ENCODE measurements around the gene IFNAR2. TPM values are rescaled to one million over a fixed set of nuclear protein-coding genes. Genes with fewer than 3 reads are reported as not detected.
A peak's percentile ranks its signal among the peaks of the same experiment; 100 is the strongest.

Gene IFNAR2
- total RNA-seq, 2 experiments from 2014 or later, result 68.3 to 77.6 TPM

GRCh38 chr21:33228455-33228854 is 1.3 kb upstream of the IFNAR2 start:
- Mint-ChIP-seq H3K4me3 (no peak overlapping the region), H3K4me1 (peaks cover 31% of the 10 kb centered on the region), H3K27ac (no peak overlapping the region), H3K27me3 (peaks cover 2% of the 10 kb centered on the region), H3K36me3 (peaks cover 14% of the 10 kb centered on the region), H3K9me3 (no peaks in the 10 kb centered on the region)
- DNase-seq (no peak), ATAC-seq (ENCODE audit: low read depth) (no peak)
- POLR2A ChIA-PET, result interaction anchor here (3.2 kb wide), 1 partner anchor 10 kb away, joined by 9 read pairs; no protein-coding TSS in a partner anchor

GRCh38 chr21:33229099-33229783 is 497 bp upstream of the IFNAR2 start:
- H3K4me1 Mint-ChIP-seq, result peaks cover 36% of the 10 kb centered on the region
- POLR2A ChIA-PET, result interaction anchor here (0.6 to 3.2 kb wide), 2 partner anchors 9 to 37 kb away, joined by 3 to 9 read pairs; partner anchors contain the start of gene IL10RB
- peaks cover 17% of the 10 kb centered on the region for H3K36me3 Mint-ChIP-seq
- peak; percentile 8 for ATAC-seq (ENCODE audit: low read depth)
- H3K27me3 Mint-ChIP-seq, result peaks cover 2% of the 10 kb centered on the region
- no peak for DNase-seq
- peak overlapping the region; percentile 85 for H3K27ac Mint-ChIP-seq
- H3K4me3 Mint-ChIP-seq, result peak overlapping the region; percentile 87
- no peaks in the 10 kb centered on the region for H3K9me3 Mint-ChIP-seq

- POLR2A ChIA-PET, result interaction anchor here (0.6 to 3.2 kb wide), 9 partner anchors 7 to 94 kb away, joined by 3 to 9 read pairs (median 4); partner anchors contain the start of genes IFNAR1 and IL10RB
- H3K36me3 Mint-ChIP-seq, result peaks cover 23% of the 10 kb centered on the region
- peak overlapping the region; percentile 87 for H3K4me3 Mint-ChIP-seq
- peaks cover 43% of the 10 kb centered on the region for H3K4me1 Mint-ChIP-seq
- ATAC-seq (ENCODE audit: low read depth) (peak; percentile 46), DNase-seq (peak; percentile 69)
- H3K9me3 Mint-ChIP-seq, result no peaks in the 10 kb centered on the region
- peaks cover 2% of the 10 kb centered on the region for H3K27me3 Mint-ChIP-seq
- H3K27ac Mint-ChIP-seq, result peak overlapping the region; percentile 87
These were observed 997 bp downstream of the IFNAR2 start for GRCh38 chr21:33230545-33231324.

- Mint-ChIP-seq H3K9me3 (no peaks in the 10 kb centered on the region), H3K36me3 (peaks cover 26% of the 10 kb centered on the region), H3K27me3 (no peaks in the 10 kb centered on the region), H3K4me3 (peak overlapping the region; percentile 87), H3K27ac (peak overlapping the region; percentile 85), H3K4me1 (peaks cover 47% of the 10 kb centered on the region)
- POLR2A ChIA-PET, result interaction anchor here (1.0 to 2.2 kb wide), 6 partner anchors 11 to 94 kb away, joined by 3 to 10 read pairs (median 6); partner anchors contain the start of genes IFNAR1 and IL10RB
- DNase-seq, result no peak
- ATAC-seq (ENCODE audit: low read depth), result peak; percentile 14
These were observed 1.8 kb downstream of the IFNAR2 start for GRCh38 chr21:33231526-33231925.

GRCh38 chr21:33232291-33233034 is 2.7 kb downstream of the IFNAR2 start:
- H3K36me3 Mint-ChIP-seq, result peaks cover 31% of the 10 kb centered on the region
- peaks cover 50% of the 10 kb centered on the region for H3K4me1 Mint-ChIP-seq
- POLR2A ChIA-PET, result interaction anchor here (1.3 to 2.2 kb wide), 4 partner anchors 10 to 34 kb away, joined by 3 to 10 read pairs (median 6); partner anchors contain the start of gene IL10RB
- ATAC-seq (ENCODE audit: low read depth) (no peak), DNase-seq (no peak)
- no peaks in the 10 kb centered on the region for H3K27me3 Mint-ChIP-seq
- H3K9me3 Mint-ChIP-seq, result no peaks in the 10 kb centered on the region
- peak overlapping the region; percentile 87 for H3K4me3 Mint-ChIP-seq
- H3K27ac Mint-ChIP-seq, result peak overlapping the region; percentile 85

GRCh38 chr21:33234635-33235520 is 5.1 kb downstream of the IFNAR2 start:
- H3K36me3 Mint-ChIP-seq, result peaks cover 40% of the 10 kb centered on the region

GRCh38 chr21:33236013-33236686 is 6.4 kb downstream of the IFNAR2 start:
- ATAC-seq (ENCODE audit: low read depth), result no peak
- H3K4me3 Mint-ChIP-seq, result no peak overlapping the region
- H3K36me3 Mint-ChIP-seq, result peaks cover 43% of the 10 kb centered on the region
- no peaks in the 10 kb centered on the region for H3K27me3 Mint-ChIP-seq
- H3K27ac Mint-ChIP-seq, result peak overlapping the region; percentile 74
- H3K4me1 Mint-ChIP-seq, result peaks cover 67% of the 10 kb centered on the region
- POLR2A ChIA-PET, result interaction anchor here (0.6 to 1.1 kb wide), 2 partner anchors 9 to 31 kb away, joined by 3 read pairs; no protein-coding TSS in a partner anchor
- H3K9me3 Mint-ChIP-seq, result no peaks in the 10 kb centered on the region
- DNase-seq, result no peak

More at GRCh38 chr21:33234635-33235520, 5.1 kb downstream of the IFNAR2 start:
- Mint-ChIP-seq H3K4me1 (peaks cover 59% of the 10 kb centered on the region), H3K27ac (peak overlapping the region; percentile 27), H3K9me3 (no peaks in the 10 kb centered on the region), H3K27me3 (no peaks in the 10 kb centered on the region), H3K4me3 (peak overlapping the region; percentile 24)
- POLR2A ChIA-PET, result no interaction called here
- DNase-seq, result no peak
- ATAC-seq (ENCODE audit: low read depth), result no peak

GRCh38 chr21:33236766-33237165 is 7.0 kb downstream of the IFNAR2 start:
- ATAC-seq (ENCODE audit: low read depth), result no peak
- Mint-ChIP-seq H3K4me3 (peak overlapping the region; percentile 7), H3K36me3 (peaks cover 42% of the 10 kb centered on the region), H3K9me3 (no peaks in the 10 kb centered on the region), H3K27ac (peak overlapping the region; percentile 74), H3K4me1 (peaks cover 70% of the 10 kb centered on the region), H3K27me3 (no peaks in the 10 kb centered on the region)
- POLR2A ChIA-PET, result interaction anchor here (0.6 to 1.4 kb wide), 3 partner anchors 9 to 125 kb away, joined by 3 read pairs; no protein-coding TSS in a partner anchor
- no peak for DNase-seq

GRCh38 chr21:33237486-33237885 is 7.7 kb downstream of the IFNAR2 start:
- Mint-ChIP-seq H3K27me3 (no peaks in the 10 kb centered on the region), H3K36me3 (peaks cover 47% of the 10 kb centered on the region), H3K9me3 (no peaks in the 10 kb centered on the region), H3K4me3 (peak overlapping the region; percentile 69), H3K4me1 (peaks cover 69% of the 10 kb centered on the region), H3K27ac (peak overlapping the region; percentile 89)
- POLR2A ChIA-PET, result interaction anchor here (0.7 to 1.6 kb wide), 5 partner anchors 9 to 125 kb away, joined by 3 to 9 read pairs (median 5); partner anchors contain the start of gene IFNAR2
- DNase-seq, result no peak
- no peak for ATAC-seq (ENCODE audit: low read depth)

GRCh38 chr21:33238146-33238545 is 8.4 kb downstream of the IFNAR2 start:
- Mint-ChIP-seq H3K9me3 (no peaks in the 10 kb centered on the region), H3K36me3 (peaks cover 42% of the 10 kb centered on the region), H3K27ac (peak overlapping the region; percentile 89), H3K4me1 (peaks cover 63% of the 10 kb centered on the region), H3K27me3 (no peaks in the 10 kb centered on the region), H3K4me3 (peak overlapping the region; percentile 69)
- ATAC-seq (ENCODE audit: low read depth) (peak; percentile 33), DNase-seq (no peak)
- POLR2A ChIA-PET, result interaction anchor here (0.7 to 1.6 kb wide), 9 partner anchors 9 to 124 kb away, joined by 3 to 9 read pairs (median 4); partner anchors contain the start of genes IFNAR1 and IFNAR2

- H3K4me1 Mint-ChIP-seq, result peaks cover 64% of the 10 kb centered on the region
- peak overlapping the region; percentile 89 for H3K27ac Mint-ChIP-seq
- H3K36me3 Mint-ChIP-seq, result peaks cover 44% of the 10 kb centered on the region
- POLR2A ChIA-PET, result interaction anchor here (0.7 to 1.6 kb wide), 8 partner anchors 10 to 467 kb away, joined by 3 to 9 read pairs (median 4); partner anchors contain the start of genes IFNAR1, IFNAR2 and PAXBP1
- no peaks in the 10 kb centered on the region for H3K9me3 Mint-ChIP-seq
- ATAC-seq (ENCODE audit: low read depth) (peak; percentile 64), DNase-seq (no peak)
- peak overlapping the region; percentile 69 for H3K4me3 Mint-ChIP-seq
- H3K27me3 Mint-ChIP-seq, result no peaks in the 10 kb centered on the region
These were observed 9.0 kb downstream of the IFNAR2 start for GRCh38 chr21:33238565-33239255.

All from activated naive CD8-positive, alpha-beta T cell treated with anti-CD3 and anti-CD28 coated beads, Interleukin-2, amount 10 ng/mL, durations not matched to agents 7 days and 5 days (primary cell).